Lower leg skin (tissue), 3 donors: ENCODE measurements around the gene CDC23.

Experiments used
- CTCF ChIP-seq, 3 donors: fragments of 450-650 bp; IDR thresholded peaks; one replicate each; pipeline ENCODE4 v1.5.1; 2016; ENCODE audit warnings: antibody characterized with exemption in 3 of 3, mild to moderate bottlenecking in 3 of 3, moderate library complexity in 2 of 3
- POLR2A ChIP-seq, 2 donors: fragments of 450-650 bp; IDR thresholded peaks; one replicate each; pipeline ENCODE4 v1.6.1; 2016 to 2017; ENCODE audit warnings: antibody characterized with exemption in 2 of 2, mild to moderate bottlenecking in 1 of 2, moderate library complexity in 1 of 2

- TF ChIP-seq CTCF (IDR thresholded peaks at IDR 0.05) (no peak), POLR2A (IDR thresholded peaks at IDR 0.05) (no peak)
Measured at GRCh38 chr5:138243794-138244193, 30.7 kb upstream of the CDC23 start.
